HG02763 (cell line): ENCODE results near the gene DMRTC1B.
"Not testable (repeated sequence)": the region's sequence is repeated elsewhere in the genome, so short reads cannot be mapped to it uniquely, and the experiment has no call there.

Experiments used
- ATAC-seq: cut with Tn5 transposase; IDR thresholded peaks from one replicate; pipeline ENCODE4 v1.9.1; 2021; ENCODE audit warnings: mild to moderate bottlenecking, moderate library complexity; ENCODE audit not compliant: unreplicated experiment

The DMRTC1B gene

GRCh38 chrX:72776653-72777466 lies at the start of gene DMRTC1B:
TSS of gene DMRTC1B (plus strand) at chrX:72776890. CDS start at chrX:72845136, 68,246 bp downstream.
- ATAC-seq: peak; percentile 80

GRCh38 chrX:72727846-72728245 lies 48.8 kb upstream of the DMRTC1B start:
- no peak for ATAC-seq

GRCh38 chrX:72733636-72734035 lies 43.1 kb upstream of the DMRTC1B start:
- ATAC-seq: not testable (repeated sequence)

- no peak for ATAC-seq
Observed at GRCh38 chrX:72735561-72735960, 41.1 kb upstream of the DMRTC1B start.

GRCh38 chrX:72745546-72745945 lies 31.1 kb upstream of the DMRTC1B start:
- ATAC-seq: not testable (repeated sequence)

- ATAC-seq: not testable (repeated sequence)
Observed at GRCh38 chrX:72748545-72748944, 28.1 kb upstream of the DMRTC1B start.

GRCh38 chrX:72760454-72760853 lies 16.2 kb upstream of the DMRTC1B start:
- not testable (repeated sequence) for ATAC-seq

- peak; percentile 66 for ATAC-seq
Observed at GRCh38 chrX:72777467-72777790, 739 bp downstream of the DMRTC1B start.

- ATAC-seq: not testable (repeated sequence)
Observed at GRCh38 chrX:72778146-72778545, 1.5 kb downstream of the DMRTC1B start.

- not testable (repeated sequence) for ATAC-seq
Observed at GRCh38 chrX:72782560-72782959, 5.9 kb downstream of the DMRTC1B start, which contains the start of gene FAM236B. TSS of gene FAM236B (minus strand) at chrX:72782660. CDS start at chrX:72782560, 100 bp downstream.

- ATAC-seq: not testable (repeated sequence)
Observed at GRCh38 chrX:72783365-72783936, 6.8 kb downstream of the DMRTC1B start.

- ATAC-seq: not testable (repeated sequence)
Observed at GRCh38 chrX:72783964-72784363, 7.3 kb downstream of the DMRTC1B start.

- ATAC-seq: not testable (repeated sequence)
Observed at GRCh38 chrX:72788142-72788541, 11.5 kb downstream of the DMRTC1B start.

- ATAC-seq: not testable (repeated sequence)
Observed at GRCh38 chrX:72790390-72790789, 13.7 kb downstream of the DMRTC1B start.

GRCh38 chrX:72808110-72808509 lies 31.4 kb downstream of the DMRTC1B start, which contains the start of gene FAM236D:
TSS of gene FAM236D (minus strand) at chrX:72808210. CDS start at chrX:72808110, 100 bp downstream.
- ATAC-seq: not testable (repeated sequence)

GRCh38 chrX:72830701-72831100 lies 54.0 kb downstream of the DMRTC1B start:
- not testable (repeated sequence) for ATAC-seq

- ATAC-seq: not testable (repeated sequence)
Observed at GRCh38 chrX:72837532-72837931, 60.8 kb downstream of the DMRTC1B start.

GRCh38 chrX:72882898-72883297 lies 106.2 kb downstream of the DMRTC1B start:
- not testable (repeated sequence) for ATAC-seq

GRCh38 chrX:72889740-72890139 lies 113.0 kb downstream of the DMRTC1B start:
- not testable (repeated sequence) for ATAC-seq
